ENCODE results near the gene RHOV.
A peak's percentile ranks its signal among the peaks of the same experiment; 100 is the strongest.

RHOV gene

GRCh38 chr15:40909662-40910630 lies 35.9 kb upstream of the RHOV start:
- no peak for TF ChIP-seq ZNF274 (IDR thresholded peaks at IDR 0.05; ENCODE audit: low read depth, low read length)
- H3K4me3 ChIP-seq (ENCODE audit: low read length) = no peak overlapping the region

DNA sequence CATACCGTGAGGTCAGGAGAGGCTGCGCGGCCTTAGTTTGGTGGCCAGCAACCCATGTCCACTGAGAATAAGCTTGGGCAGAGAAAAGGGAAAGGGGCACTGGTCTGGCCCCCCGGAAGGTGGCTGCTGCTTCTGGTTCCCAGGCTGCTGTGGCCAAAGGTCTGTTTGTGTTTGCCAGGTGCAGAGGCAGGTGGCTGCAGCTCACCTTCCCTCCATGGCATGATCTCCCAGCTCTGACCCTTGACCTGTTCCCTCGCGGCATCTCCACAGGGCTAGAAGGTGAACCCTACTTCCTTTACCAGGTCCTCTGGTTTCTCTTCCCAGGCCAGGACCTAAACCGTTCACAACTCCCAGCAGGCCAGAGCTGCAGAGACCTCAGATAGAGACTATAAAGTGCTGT lies 34.1 kb upstream of the RHOV start:
- TF ChIP-seq ZNF274 (IDR thresholded peaks at IDR 0.05; ENCODE audit: low read depth, low read length) = no peak
- no peak overlapping the region for H3K4me3 ChIP-seq (ENCODE audit: low read length)

- TF ChIP-seq ZNF274 (IDR thresholded peaks at IDR 0.05; ENCODE audit: low read depth, low read length) = no peak
- H3K4me3 ChIP-seq (ENCODE audit: low read length) = peak overlapping the region; percentile 37; the same call in 1 of the 2 replicates
These were observed 33.2 kb upstream of the RHOV start for GRCh38 chr15:40906991-40907802.

GRCh38 chr15:40906091-40906990 lies 32.3 kb upstream of the RHOV start:
- no peak for TF ChIP-seq ZNF274 (IDR thresholded peaks at IDR 0.05; ENCODE audit: low read depth, low read length)
- H3K4me3 ChIP-seq (ENCODE audit: low read length) = peak overlapping the region; percentile 37; the same call in 1 of the 2 replicates

DNA sequence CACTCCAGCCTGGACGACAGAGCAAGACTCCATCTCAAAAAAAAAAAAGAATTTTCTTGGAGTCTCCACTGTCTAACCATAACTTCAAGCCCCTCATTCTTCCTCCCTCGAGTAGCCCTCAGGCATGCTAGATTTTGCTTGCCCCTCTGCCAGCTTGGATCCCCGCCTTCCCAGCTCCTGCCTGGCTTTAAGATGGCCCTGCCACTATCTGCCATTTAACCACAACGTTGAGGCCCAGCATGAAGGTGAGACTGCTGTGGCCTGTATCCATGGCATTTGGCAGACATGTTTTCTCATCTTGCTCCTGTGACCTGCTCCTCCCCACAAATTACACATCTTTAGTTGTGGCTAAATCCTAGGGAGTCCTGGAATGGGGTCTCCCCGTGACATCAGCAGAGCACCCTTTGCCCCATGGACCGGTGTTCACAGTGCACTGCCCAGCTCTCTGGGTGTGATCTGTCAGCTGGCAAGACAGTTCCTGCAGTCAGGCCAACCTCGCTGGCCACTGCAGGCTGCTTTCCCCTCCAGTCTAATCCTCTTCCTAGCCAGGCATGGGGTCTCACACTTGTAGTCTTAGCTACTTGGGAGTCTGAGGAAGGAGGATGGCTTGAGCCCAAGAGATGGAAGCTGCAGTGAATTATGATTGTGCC lies 30.6 kb upstream of the RHOV start:
- H3K4me3 ChIP-seq (ENCODE audit: low read length) = no peak overlapping the region
- no peak for TF ChIP-seq ZNF274 (IDR thresholded peaks at IDR 0.05; ENCODE audit: low read depth, low read length)

DNA sequence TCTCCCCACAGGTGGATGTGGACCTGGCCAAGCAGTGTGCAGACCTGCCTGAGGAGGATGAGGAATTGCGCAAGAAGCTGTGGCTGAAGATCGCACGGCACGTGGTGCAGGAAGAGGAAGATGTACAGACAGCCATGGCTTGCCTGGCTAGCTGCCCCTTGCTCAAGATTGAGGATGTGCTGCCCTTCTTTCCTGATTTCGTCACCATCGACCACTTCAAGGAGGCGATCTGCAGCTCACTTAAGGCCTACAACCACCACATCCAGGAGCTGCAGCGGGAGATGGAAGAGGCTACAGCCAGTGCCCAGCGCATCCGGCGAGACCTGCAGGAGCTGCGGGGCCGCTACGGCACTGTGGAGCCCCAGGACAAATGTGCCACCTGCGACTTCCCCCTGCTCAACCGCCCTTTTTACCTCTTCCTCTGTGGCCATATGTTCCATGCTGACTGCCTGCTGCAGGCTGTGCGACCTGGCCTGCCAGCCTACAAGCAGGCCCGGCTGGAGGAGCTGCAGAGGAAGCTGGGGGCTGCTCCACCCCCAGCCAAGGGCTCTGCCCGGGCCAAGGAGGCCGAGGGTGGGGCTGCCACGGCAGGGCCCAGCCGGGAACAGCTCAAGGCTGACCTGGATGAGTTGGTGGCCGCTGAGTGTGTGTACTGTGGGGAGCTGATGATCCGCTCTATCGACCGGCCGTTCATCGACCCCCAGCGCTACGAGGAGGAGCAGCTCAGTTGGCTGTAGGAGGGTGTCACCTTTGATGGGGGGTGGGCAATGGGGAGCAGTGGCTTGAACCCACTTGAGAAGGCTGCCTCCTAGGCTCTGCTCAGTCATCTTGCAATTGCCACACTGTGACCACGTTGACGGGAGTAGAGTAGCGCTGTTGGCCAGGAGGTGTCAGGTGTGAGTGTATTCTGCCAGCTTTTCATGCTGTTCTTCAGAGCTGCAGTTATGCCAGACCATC lies 28.8 kb upstream of the RHOV start:
- TF ChIP-seq ZNF274 (IDR thresholded peaks at IDR 0.05; ENCODE audit: low read depth, low read length) = no peak
- H3K4me3 ChIP-seq (ENCODE audit: low read length) = no peak overlapping the region

- no peak for TF ChIP-seq ZNF274 (IDR thresholded peaks at IDR 0.05; ENCODE audit: low read depth, low read length)
- H3K4me3 ChIP-seq (ENCODE audit: low read length) = no peak overlapping the region
These were observed 27.0 kb upstream of the RHOV start for GRCh38 chr15:40901053-40901443.

GRCh38 chr15:40900256-40901052 lies 26.4 kb upstream of the RHOV start:
- no peak overlapping the region for H3K4me3 ChIP-seq (ENCODE audit: low read length)
- TF ChIP-seq ZNF274 (IDR thresholded peaks at IDR 0.05; ENCODE audit: low read depth, low read length) = no peak

DNA sequence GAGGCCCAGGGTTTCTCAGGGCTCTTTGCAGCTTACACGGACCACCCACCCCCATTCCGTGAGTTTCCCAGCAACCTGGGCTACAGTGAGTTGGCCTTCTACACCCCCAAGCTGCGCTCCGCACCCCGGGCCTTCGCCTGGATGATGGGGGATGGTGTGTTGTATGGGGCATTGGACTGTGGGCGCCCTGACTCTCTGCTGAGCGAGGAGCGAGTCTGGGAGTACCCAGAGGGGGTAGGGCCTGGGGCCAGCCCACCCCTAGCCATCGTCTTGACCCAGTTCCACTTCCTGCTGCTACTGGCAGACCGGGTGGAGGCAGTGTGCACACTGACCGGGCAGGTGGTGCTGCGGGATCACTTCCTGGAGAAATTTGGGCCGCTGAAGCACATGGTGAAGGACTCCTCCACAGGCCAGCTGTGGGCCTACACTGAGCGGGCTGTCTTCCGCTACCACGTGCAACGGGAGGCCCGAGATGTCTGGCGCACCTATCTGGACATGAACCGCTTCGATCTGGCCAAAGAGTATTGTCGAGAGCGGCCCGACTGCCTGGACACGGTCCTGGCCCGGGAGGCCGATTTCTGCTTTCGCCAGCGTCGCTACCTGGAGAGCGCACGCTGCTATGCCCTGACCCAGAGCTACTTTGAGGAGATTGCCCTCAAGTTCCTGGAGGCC lies 25.6 kb upstream of the RHOV start:
- no peak for TF ChIP-seq ZNF274 (IDR thresholded peaks at IDR 0.05; ENCODE audit: low read depth, low read length)
- no peak overlapping the region for H3K4me3 ChIP-seq (ENCODE audit: low read length)

DNA sequence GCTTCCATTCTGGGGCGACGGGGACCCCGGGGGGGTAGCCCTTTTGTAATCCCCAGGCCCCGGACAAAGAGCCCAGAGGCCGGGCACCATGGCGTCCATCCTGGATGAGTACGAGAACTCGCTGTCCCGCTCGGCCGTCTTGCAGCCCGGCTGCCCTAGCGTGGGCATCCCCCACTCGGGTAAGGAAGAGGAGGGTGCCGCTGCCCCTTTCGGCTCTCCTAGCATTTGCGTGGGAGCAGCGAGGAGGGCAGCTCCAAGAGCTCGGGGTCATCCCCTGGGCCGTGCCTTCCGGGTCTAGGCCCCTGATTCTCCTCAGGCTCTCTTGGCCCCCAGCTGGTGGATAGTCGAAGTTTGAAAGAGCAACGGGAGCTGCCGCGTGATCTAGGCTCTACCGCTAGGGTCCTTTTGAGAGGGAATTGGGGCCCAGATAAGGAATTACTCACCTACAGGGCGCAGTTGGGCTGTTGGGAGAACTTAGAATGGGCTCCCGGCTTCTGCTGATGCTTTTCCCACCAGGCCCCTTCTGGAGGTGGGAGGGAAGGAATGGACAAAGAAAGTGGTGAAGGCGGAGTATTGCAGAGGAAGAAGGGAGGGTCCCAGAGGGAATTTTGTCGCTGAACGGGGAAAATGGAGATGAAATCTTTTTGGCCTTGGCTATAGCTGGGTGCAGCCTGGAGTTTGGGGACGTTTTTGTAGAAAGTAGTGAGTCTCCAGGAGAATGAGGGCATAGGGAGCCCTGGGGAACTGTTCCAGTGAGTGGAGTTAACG lies 20.8 kb upstream of the RHOV start:
- TF ChIP-seq ZNF274 (IDR thresholded peaks at IDR 0.05; ENCODE audit: low read depth, low read length) = no peak
- H3K4me3 ChIP-seq (ENCODE audit: low read length) = peak overlapping the region; percentile 82

Data from GM08714 (cell line).